ENCODE measurements around the gene ANKZF1. TPM values are rescaled to one million over a fixed set of nuclear protein-coding genes. Genes with fewer than 3 reads are reported as not detected.

Gene ANKZF1
- total RNA-seq, 1 experiment from 2014 or later, result 51.5 TPM

- no peaks in the 10 kb centered on the region for H3K27me3 ChIP-seq (replicated peaks; ENCODE audit: control insufficient read depth, insufficient read depth, low read length)
- BruUV-seq (replicated peaks), result no TSS peak
- Mint-ChIP-seq H3K4me3 (ENCODE audit: unreplicated experiment) (no peak overlapping the region), H3K27ac (ENCODE audit: unreplicated experiment) (peak overlapping the region; percentile 82), H3K27me3 (ENCODE audit: insufficient read depth, unreplicated experiment) (no peaks in the 10 kb centered on the region), H3K9me3 (ENCODE audit: unreplicated experiment) (no peaks in the 10 kb centered on the region), H3K36me3 (ENCODE audit: insufficient read depth, unreplicated experiment) (peaks cover 4% of the 10 kb centered on the region), H3K4me1 (ENCODE audit: low read depth, unreplicated experiment) (peaks cover 11% of the 10 kb centered on the region)
- H3K4me1 ChIP-seq, result peaks cover 37% of the 10 kb centered on the region
- intact Hi-C loops (cut with micrococcal nuclease; ENCODE audit: unreplicated experiment), result no loop called here
- no peak for TF ChIP-seq CTCF (IDR thresholded peaks at IDR 0.05; ENCODE audit: insufficient read depth in 1 of 2, low read depth in 1 of 2, low read length in 1 of 2, severe bottlenecking in 1 of 2, unreplicated experiment in 1 of 2)
- no peaks in the 10 kb centered on the region for H3K36me3 ChIP-seq (ENCODE audit: control insufficient read depth, insufficient read depth, low read length)
- DNase-seq, result no peak
- ChIA-PET POLR2A (interaction anchor here (0.6 to 1.7 kb wide), 4 partner anchors 13 to 56 kb away, joined by 3 to 7 read pairs (median 4); no protein-coding TSS in a partner anchor), CTCF (interaction anchor here (0.6 to 1.6 kb wide), 8 partner anchors 20 to 200 kb away, joined by 3 to 29 read pairs (median 4); partner anchors contain the start of gene TUBA4A)
- H3K9me3 ChIP-seq, result no peaks in the 10 kb centered on the region
- H3K4me3 ChIP-seq (ENCODE audit: low read depth, low read length), result no peak overlapping the region
Observed at GRCh38 chr2:219273937-219274336, 44.3 kb downstream of the ANKZF1 start.

GRCh38 chr2:219274361-219274921 is 44.8 kb downstream of the ANKZF1 start:
- Mint-ChIP-seq H3K9me3 (ENCODE audit: unreplicated experiment) (no peaks in the 10 kb centered on the region), H3K36me3 (ENCODE audit: insufficient read depth, unreplicated experiment) (peaks cover 7% of the 10 kb centered on the region), H3K4me3 (ENCODE audit: unreplicated experiment) (peak overlapping the region; percentile 23), H3K4me1 (ENCODE audit: low read depth, unreplicated experiment) (peaks cover 11% of the 10 kb centered on the region), H3K27me3 (ENCODE audit: insufficient read depth, unreplicated experiment) (no peaks in the 10 kb centered on the region), H3K27ac (ENCODE audit: unreplicated experiment) (peak overlapping the region; percentile 82)
- TF ChIP-seq CTCF (IDR thresholded peaks at IDR 0.05; ENCODE audit: insufficient read depth in 1 of 2, low read depth in 1 of 2, low read length in 1 of 2, severe bottlenecking in 1 of 2, unreplicated experiment in 1 of 2), result no peak
- CTCF ChIA-PET, result interaction anchor here (0.6 to 1.6 kb wide), 9 partner anchors 14 to 200 kb away, joined by 3 to 29 read pairs (median 3); partner anchors contain the start of gene TUBA4A
- no peak overlapping the region for H3K4me3 ChIP-seq (ENCODE audit: low read depth, low read length)
- H3K27me3 ChIP-seq (replicated peaks; ENCODE audit: control insufficient read depth, insufficient read depth, low read length), result no peaks in the 10 kb centered on the region
- H3K9me3 ChIP-seq, result no peaks in the 10 kb centered on the region
- peak; percentile 72 for DNase-seq
- H3K4me1 ChIP-seq, result peaks cover 37% of the 10 kb centered on the region
- no peaks in the 10 kb centered on the region for H3K36me3 ChIP-seq (ENCODE audit: control insufficient read depth, insufficient read depth, low read length)
- intact Hi-C loops (cut with micrococcal nuclease; ENCODE audit: unreplicated experiment), result no loop called here
- POLR2A ChIA-PET, result interaction anchor here (0.6 to 1.7 kb wide), 5 partner anchors 13 to 57 kb away, joined by 3 to 7 read pairs (median 4); partner anchors contain the start of gene TUBA4A
- BruUV-seq (replicated peaks), result no TSS peak

- no TSS peak for BruUV-seq (replicated peaks)
- H3K27ac Mint-ChIP-seq (ENCODE audit: unreplicated experiment), result peak overlapping the region; percentile 98
- Histone ChIP-seq H3K4me3 (ENCODE audit: low read depth, low read length) (peak overlapping the region; percentile 85), H3K27me3 (replicated peaks; ENCODE audit: control insufficient read depth, insufficient read depth, low read length) (no peaks in the 10 kb centered on the region), H3K36me3 (ENCODE audit: control insufficient read depth, insufficient read depth, low read length) (peaks cover 3% of the 10 kb centered on the region), H3K9me3 (no peaks in the 10 kb centered on the region), H3K4me1 (peaks cover 37% of the 10 kb centered on the region)
- peak overlapping the region; percentile 98 for H3K4me3 Mint-ChIP-seq (ENCODE audit: unreplicated experiment)
- H3K9me3 Mint-ChIP-seq (ENCODE audit: unreplicated experiment), result no peaks in the 10 kb centered on the region
- ChIA-PET CTCF (interaction anchor here (0.5 to 5.8 kb wide), 18 partner anchors 8 to 381 kb away, joined by 3 to 92 read pairs (median 5); partner anchors contain the start of genes CNPPD1, DNPEP, GLB1L and STK16), POLR2A (interaction anchor here (0.6 to 1.5 kb wide), 12 partner anchors 14 to 709 kb away, joined by 3 to 18 read pairs (median 4); partner anchors contain the start of genes CNPPD1, DNPEP and TUBA4A)
- H3K36me3 Mint-ChIP-seq (ENCODE audit: insufficient read depth, unreplicated experiment), result peaks cover 12% of the 10 kb centered on the region
- TF ChIP-seq CTCF (IDR thresholded peaks at IDR 0.05; ENCODE audit: insufficient read depth in 1 of 2, low read depth in 1 of 2, low read length in 1 of 2, severe bottlenecking in 1 of 2, unreplicated experiment in 1 of 2), result peak; percentile 92 to 96
- DNase-seq, result peak; percentile 83 to 90
- peaks cover 13% of the 10 kb centered on the region for H3K4me1 Mint-ChIP-seq (ENCODE audit: low read depth, unreplicated experiment)
- no peaks in the 10 kb centered on the region for H3K27me3 Mint-ChIP-seq (ENCODE audit: insufficient read depth, unreplicated experiment)
- intact Hi-C loops (cut with micrococcal nuclease; ENCODE audit: unreplicated experiment), result loop anchor here (1.0 to 5.0 kb wide), 2 partner anchors 17 to 101 kb away; partner anchors contain the start of genes CNPPD1 and RETREG2
Observed at GRCh38 chr2:219277703-219278654, 48.4 kb downstream of the ANKZF1 start.
